Measurements from ENCODE around the gene ETF1. TPM values are rescaled to one million over a fixed set of nuclear protein-coding genes. Genes with fewer than 3 reads are reported as not detected.

Gene ETF1
- total RNA-seq, 2 experiments from 2014 or later = 66.7 to 123 TPM

DNA sequence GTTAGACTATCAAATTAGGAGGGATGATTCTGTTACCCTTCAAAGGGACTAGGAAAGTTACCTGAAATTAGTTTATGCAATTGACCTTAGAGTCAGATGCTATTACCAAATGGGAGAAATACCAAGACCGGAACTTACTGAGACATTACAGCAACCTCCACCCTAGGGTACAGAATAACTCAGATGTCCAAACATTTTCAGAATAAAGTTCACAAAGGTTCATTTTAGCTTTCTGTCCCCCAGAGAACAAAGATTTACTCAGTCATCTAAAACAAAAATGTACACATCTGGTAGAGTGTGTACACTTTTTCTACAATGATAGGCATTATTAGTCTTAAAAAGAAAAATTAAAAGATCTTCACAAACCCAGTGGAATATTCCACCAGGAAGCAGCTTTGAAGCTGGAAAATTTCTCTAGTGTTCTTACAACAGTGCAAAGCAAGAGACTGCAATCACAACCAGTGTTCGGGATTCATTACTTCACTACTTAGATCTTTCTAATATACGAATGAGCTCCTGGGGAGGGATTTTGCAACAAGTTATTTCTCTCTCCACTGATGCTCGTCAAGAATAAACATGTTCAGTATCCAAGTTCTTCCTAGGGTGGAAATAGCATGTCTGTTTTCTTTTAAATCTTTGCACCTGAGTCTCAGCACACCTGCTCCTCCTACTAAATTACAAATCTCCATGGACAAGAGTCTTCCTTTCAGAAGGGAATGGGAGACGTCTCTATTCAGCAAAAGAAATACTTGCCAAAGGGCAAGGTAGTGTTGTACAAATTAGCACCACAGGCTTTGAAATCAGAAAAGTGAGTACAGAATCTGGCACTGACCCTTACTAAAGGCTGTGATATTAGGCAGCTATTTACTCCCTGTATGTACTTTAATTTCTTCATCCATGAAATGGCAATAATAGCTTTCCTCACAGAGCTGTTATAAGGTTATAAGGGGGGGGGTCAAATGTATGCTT, 8.8 kb downstream of the ETF1 start:
- H3K9me2 ChIP-seq (ENCODE audit: insufficient read depth, low read length) = no peaks in the 10 kb centered on the region
- DNase-seq (ENCODE audit: low spot score) = no peak
- intact Hi-C loops (cut with micrococcal nuclease; ENCODE audit: unreplicated experiment) = no loop called here
- H3K27ac ChIP-seq (ENCODE audit: low read depth, low read length, poor library complexity, severe bottlenecking) = no peak overlapping the region
- no peak overlapping the region for H3K4me3 ChIP-seq (ENCODE audit: low read depth, low read length, poor library complexity, severe bottlenecking)
- CTCF ChIA-PET (ENCODE audit: unreplicated experiment) = no interaction called here
- H4K20me1 ChIP-seq (ENCODE audit: insufficient read depth, low read length) = peaks cover 39% of the 10 kb centered on the region
- H3K4me1 ChIP-seq (ENCODE audit: insufficient read depth, low read length, poor library complexity, severe bottlenecking) = peaks cover 2% of the 10 kb centered on the region
- H3K36me3 ChIP-seq (ENCODE audit: insufficient read depth, low read length) = peaks cover 91% of the 10 kb centered on the region
- POLR2A ChIA-PET = interaction anchor here (0.5 to 1.1 kb wide), 3 partner anchors 9 to 441 kb away, joined by 3 to 6 read pairs (median 3); partner anchors contain the start of gene ETF1
- no peak overlapping the region for H2AFZ ChIP-seq (ENCODE audit: low read length)
- no peak overlapping the region for H3K4me2 ChIP-seq (ENCODE audit: low read length)
- no TSS peak for BruUV-seq (replicated peaks)
- H3K9me3 ChIP-seq (ENCODE audit: low read length) = no peaks in the 10 kb centered on the region
- peaks cover 98% of the 10 kb centered on the region for H3K79me2 ChIP-seq (ENCODE audit: insufficient read depth, low read depth, low read length)
- TF ChIP-seq, protein P1, sequence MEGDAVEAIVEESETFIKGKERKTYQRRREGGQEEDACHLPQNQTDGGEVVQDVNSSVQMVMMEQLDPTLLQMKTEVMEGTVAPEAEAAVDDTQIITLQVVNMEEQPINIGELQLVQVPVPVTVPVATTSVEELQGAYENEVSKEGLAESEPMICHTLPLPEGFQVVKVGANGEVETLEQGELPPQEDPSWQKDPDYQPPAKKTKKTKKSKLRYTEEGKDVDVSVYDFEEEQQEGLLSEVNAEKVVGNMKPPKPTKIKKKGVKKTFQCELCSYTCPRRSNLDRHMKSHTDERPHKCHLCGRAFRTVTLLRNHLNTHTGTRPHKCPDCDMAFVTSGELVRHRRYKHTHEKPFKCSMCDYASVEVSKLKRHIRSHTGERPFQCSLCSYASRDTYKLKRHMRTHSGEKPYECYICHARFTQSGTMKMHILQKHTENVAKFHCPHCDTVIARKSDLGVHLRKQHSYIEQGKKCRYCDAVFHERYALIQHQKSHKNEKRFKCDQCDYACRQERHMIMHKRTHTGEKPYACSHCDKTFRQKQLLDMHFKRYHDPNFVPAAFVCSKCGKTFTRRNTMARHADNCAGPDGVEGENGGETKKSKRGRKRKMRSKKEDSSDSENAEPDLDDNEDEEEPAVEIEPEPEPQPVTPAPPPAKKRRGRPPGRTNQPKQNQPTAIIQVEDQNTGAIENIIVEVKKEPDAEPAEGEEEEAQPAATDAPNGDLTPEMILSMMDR (conservative IDR thresholded peaks at IDR 0.05; ENCODE audit: low read length) = no peak
- no peak for TF ChIP-seq EZH2phosphoT487 (IDR thresholded peaks at IDR 0.05; ENCODE audit: borderline replicate concordance, low read depth, low read length)

DNA sequence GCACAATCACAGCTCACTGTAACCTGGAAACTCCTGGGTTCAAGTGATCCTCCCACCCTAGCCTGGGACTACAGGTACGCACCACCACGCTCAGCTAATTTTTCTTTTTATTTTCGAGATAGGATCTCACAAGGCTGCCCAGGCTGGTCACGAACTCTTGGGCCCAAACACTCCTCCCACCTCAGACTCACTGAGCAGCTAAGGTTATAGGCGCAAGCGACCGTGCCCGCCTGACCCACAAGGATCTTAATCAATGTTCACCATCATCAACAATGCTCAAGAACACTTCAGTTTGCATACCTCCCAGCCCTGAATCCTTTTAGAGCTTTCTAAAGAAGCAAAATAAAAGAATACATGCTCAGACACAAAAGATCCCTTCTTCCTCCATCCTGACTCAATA, 13.2 kb downstream of the ETF1 start:
- Histone ChIP-seq H3K36me3 (ENCODE audit: insufficient read depth, low read length) (peaks cover 95% of the 10 kb centered on the region), H3K4me3 (ENCODE audit: low read depth, low read length, poor library complexity, severe bottlenecking) (no peak overlapping the region), H2AFZ (ENCODE audit: low read length) (no peak overlapping the region), H3K4me2 (ENCODE audit: low read length) (no peak overlapping the region), H4K20me1 (ENCODE audit: insufficient read depth, low read length) (peaks cover 34% of the 10 kb centered on the region), H3K79me2 (ENCODE audit: insufficient read depth, low read depth, low read length) (peaks cover 97% of the 10 kb centered on the region), H3K9me2 (ENCODE audit: insufficient read depth, low read length) (no peaks in the 10 kb centered on the region), H3K4me1 (ENCODE audit: insufficient read depth, low read length, poor library complexity, severe bottlenecking) (no peaks in the 10 kb centered on the region), H3K9me3 (ENCODE audit: low read length) (no peaks in the 10 kb centered on the region), H3K27ac (ENCODE audit: low read depth, low read length, poor library complexity, severe bottlenecking) (no peak overlapping the region)
- CTCF ChIA-PET (ENCODE audit: unreplicated experiment) = no interaction called here
- DNase-seq (ENCODE audit: low spot score) = no peak
- POLR2A ChIA-PET = interaction anchor here (0.9 to 1.7 kb wide), 3 partner anchors 13 to 19 kb away, joined by 3 to 5 read pairs (median 3); partner anchors contain the start of gene ETF1
- TF ChIP-seq, protein P1 (conservative IDR thresholded peaks at IDR 0.05; ENCODE audit: low read length) = no peak
- TF ChIP-seq EZH2phosphoT487 (IDR thresholded peaks at IDR 0.05; ENCODE audit: borderline replicate concordance, low read depth, low read length) = no peak
- BruUV-seq (replicated peaks) = no TSS peak
- intact Hi-C loops (cut with micrococcal nuclease; ENCODE audit: unreplicated experiment) = no loop called here
